NCI-H2029 treated with DMSO at 0.1 percent for 48 hours (cell line): ENCODE measurements around the gene MTCL1.

Experiments
- DNase-seq: peaks from one replicate; lab custom pipeline; 2025; lab: John Stamatoyannopoulos, UW

Gene MTCL1

DNA sequence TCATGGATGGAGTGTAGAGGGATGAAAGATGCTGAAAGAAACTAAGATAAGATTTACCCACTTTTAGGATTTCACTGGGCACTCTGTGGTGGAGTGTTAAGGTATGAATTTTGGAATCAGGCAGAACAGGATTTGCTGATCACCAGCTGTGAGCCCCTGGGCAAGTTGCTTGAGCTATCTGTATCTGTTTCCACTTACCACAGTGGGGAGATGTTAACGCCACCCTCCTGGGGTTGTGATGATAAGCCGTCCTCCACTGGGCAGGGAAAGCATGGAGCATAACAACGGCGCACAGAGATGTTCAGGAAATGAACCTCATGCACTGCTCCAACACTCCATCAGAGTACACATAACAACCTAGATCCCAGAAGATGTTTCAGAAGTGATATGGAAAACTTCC lies 160.6 kb downstream of the MTCL1 start:
- DNase-seq: no peak

DNA sequence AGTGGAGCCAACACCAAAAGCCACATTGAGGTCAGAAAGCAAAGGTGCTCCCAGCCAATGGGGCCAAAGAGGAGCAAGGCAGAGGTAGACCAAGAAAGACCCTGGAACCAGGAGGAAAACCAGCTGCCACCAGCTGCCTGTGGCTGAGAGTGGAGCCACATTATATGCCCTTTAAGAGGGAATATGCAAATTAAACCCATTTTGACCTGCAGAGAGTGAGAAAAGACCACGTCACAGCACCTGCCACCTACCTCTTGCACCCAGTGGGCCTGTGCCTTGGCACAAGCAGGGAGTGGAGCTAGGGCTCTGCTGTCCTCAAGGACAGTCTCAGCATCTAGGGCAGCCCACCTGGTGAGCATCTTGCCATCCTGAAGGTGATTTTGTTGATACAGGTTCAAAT lies 161.3 kb downstream of the MTCL1 start:
- DNase-seq: no peak

DNA sequence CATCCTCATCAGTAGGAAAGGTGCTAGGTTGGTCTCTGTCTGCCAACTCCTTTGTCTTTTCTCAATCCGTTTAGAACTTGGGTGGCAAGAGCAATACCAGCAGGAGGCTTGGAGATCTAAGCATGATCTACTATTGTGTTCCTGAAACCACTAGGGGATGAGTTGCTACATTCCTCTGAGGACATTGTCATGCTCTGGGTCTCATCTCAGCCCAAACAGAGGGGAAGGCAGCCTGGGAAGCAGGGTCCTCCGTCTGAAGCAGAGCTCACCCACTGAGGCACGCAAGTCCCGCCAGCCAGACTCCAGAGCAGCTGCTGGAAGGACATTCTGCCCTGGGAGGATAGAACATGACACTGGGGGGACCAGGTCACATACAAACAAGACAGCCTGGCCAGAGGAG lies 162.9 kb downstream of the MTCL1 start:
- DNase-seq: no peak

DNA sequence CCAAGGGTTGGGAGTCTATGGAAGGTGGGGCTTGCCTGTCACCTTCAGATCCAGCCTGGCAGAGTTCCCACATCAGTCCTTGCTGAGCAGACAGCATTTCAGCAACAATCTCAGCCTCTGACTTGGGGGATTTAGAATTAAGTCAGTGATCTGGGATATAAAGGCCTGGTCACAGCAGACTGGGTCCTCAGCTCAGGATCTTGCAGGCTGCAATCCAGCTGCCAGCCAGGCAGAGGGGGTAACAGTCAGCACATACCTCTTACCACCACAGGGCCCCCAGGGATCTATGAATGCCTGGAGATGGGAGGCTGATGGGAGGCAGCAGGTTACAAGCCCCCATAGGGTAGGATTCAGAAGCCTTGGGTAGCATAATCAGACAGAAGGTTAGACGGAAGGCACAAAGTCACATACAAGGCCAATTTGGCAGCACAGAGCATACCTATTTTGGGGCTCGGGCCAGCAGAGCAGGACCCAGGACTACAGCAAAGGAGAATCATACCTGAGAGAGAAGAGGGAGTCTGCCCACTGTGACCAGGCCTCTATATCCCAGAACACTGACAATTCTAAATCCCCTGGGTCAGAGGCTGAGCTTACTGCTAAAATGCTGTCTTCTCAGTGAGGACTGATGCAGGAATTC lies 163.5 kb downstream of the MTCL1 start:
- no peak for DNase-seq

DNA sequence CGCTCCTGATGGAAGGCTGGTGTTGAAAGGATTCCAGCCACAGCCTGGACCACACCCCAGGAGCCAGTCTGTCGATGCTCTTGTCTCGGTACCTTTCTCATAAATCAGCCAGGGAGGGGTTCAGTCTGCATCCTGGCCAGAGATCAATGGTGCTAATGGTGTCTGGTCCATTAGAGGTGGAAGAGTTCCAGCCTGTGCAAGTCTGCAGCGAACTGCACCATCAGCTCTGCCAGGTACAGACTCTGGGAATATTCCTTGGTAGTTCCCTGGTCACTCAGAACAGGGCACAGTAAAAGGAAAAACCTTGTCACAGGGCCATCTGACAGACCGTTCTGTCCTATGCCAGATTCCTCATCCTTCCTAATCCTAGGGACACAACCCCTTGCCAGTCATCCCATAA lies 164.3 kb downstream of the MTCL1 start:
- no peak for DNase-seq

DNA sequence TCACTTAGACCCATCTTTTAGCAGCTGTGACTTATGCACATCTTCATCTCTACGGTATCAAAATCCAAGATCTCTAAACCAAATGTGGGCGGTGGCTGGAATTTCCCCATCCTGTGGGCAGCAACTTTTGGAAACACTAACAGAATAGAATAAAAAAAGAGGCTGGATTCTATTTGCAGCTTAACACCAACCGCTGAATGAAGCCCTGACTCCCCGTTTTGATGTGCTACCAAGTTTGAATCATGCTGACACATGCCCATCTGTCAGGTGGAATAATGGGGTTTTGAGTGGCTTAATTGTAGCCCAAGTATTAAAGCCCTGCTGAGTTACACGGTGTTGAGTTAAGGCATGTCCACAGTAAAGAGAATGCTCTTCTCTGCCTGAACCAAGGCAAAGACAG lies 165.2 kb downstream of the MTCL1 start:
- no peak for DNase-seq

DNA sequence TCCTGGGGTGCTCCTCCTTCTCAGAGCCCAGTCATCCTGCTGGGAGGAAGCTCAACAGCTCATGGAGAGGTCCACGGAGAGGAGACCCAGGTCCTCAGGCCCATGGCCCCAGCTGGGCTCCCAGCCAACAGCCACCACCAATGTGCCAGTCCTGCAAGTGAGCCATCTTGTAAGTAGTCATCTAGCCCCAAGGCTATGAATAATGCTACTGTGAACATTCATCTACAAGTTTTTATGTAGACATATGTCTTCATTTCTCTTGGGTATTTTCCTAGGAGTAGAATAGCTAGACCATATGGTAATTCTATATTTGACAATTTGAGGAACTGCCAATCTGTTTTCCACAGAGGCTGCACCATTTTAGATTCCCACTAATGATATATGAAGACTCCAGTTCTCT lies 166.1 kb downstream of the MTCL1 start:
- DNase-seq: no peak

DNA sequence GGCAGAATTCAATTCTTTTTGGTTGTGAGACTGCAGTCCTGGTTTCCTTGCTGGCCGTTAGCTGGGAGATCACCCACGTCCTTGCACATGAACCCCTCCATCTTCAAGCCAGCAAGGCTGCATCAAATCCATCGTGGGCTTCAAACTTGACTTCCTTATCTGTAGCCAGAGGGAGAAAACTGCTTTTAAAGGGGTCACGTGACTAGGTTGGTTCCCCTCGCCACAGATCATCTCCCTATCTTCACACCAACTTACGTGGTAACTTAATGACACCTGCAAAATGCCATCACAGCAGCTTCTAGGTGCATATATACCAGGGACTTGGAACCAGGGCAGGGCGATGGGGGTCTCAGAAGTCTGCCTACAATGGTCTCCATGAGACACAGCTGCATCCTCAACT lies 169.5 kb downstream of the MTCL1 start:
- DNase-seq: no peak

DNA sequence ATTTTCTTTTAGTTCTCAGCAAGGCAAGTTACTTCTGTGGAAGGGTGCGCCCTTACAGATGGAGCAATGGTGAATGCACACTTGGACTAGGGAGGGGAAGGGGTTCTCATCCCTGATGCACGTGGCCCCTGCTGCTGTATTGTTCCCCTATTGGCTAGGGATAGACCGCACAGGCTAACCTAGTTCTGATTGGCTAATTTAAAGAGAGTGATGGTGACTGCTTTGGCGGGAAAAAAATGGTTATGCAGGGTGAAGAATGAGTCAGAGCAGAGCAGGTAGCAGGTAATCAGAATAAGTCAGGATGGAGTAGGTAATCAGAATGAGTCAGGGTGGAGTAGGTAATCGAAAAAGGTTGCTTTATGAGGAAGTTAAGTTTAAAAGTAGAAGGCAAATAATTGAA lies 171.5 kb downstream of the MTCL1 start:
- no peak for DNase-seq

DNA sequence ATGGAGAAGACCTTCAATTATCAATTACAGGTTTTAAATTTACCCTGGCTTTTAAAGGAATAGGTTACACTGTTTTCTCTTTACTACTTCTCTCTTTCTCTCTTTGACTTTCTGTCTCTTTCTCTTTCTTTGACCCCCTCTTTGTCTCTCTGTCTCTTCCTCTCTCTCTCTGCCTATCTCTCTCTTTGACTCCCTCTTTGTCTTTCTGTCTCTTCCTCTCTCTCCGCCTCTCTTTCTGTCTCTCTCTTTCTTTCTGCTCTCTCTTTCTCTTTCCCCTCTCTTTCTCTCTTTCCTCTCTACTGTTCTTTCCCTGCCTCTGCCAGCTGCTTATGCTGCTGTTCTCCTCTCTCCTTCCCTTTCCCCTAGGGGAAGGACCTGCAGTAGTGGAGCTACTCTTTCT lies 175.7 kb downstream of the MTCL1 start:
- DNase-seq: no peak
